Measurements from ENCODE around the gene CLCN5.

The CLCN5 gene

DNA sequence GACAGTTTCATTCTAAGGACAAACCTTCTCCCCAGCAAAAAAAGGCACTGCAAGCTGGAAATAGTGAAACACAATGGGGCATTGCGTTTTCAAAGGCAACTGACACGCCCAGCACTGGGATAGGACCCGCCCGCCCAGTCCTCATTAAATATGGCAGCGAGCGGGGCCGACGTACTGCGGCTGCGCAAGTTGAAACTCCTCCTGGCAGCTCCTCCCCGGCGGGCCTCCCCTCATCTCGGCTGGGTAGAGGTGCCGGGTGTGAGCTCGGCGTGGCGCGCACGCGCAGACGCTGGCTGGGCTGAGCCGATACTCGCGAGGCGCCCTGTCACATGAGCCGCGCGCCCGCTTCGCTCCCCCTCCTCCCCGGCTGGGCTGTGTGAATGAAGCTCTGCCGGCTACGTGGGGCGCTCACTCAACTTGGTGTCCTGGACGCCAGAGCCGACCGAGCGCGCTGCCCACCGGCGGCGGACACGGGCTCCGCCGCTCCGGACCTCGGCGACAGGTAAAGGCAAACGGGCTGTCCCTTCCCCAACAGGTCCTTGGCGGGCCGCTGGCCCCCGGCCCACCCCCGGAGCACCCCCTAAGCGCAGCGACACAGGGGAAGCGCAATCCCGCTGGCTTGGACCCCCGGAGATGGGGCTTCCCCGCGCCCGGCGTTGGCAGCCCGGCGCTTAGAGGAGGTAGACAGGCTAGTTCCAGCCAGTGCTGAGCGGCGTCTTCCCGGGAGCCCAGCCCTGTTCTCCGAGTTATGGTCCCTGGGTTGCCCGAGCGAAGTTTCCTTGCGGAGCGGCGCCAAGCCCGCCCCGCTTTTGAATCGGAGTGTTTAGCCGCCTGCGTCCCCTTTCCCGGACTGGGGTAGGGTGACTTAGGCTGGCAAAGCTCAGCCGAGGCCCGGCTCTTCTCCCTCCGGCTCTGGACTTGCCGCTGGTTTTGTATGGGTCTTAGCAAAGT is at the start of gene CLCN5:
CLCN5 (plus strand) TSS at position 306 of the 951 bp plus-strand sequence. CDS start 2,703 bp downstream, outside the sequence.
- Mint-ChIP-seq H3K27me3 (peaks cover 46% of the 10 kb centered on the region), H3K4me3 (peak within 1 kb of the TSS; percentile 80), H3K36me3 (ENCODE audit: low read depth) (peaks cover 12% of the 10 kb centered on the region), H3K9me3 (no peaks in the 10 kb centered on the region), H3K27ac (peak within 1 kb of the TSS; percentile 28), H3K4me1 (ENCODE audit: low read depth) (peaks cover 17% of the 10 kb centered on the region)
- peak; percentile 92 for DNase-seq

DNA sequence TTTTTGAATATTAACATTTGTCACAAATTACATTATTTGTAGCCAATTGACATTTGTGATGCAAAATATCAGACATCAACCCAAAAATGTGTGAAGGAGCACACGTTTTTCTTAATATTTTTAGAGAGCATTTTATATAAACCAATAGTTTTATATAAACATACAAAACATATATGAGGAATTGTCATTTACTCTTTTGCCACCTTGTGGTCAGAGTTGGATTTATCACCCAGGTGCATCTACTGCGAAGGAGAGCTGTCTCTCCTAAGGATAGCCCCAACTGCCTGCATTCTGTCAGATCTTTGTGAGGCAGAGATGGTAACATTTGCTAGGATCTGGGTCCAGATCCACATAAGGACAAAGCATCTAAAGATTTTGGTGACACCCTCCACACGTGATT is 45.6 kb upstream of the CLCN5 start:
- Mint-ChIP-seq H3K4me3 (no peak overlapping the region), H3K36me3 (ENCODE audit: low read depth) (no peaks in the 10 kb centered on the region)

DNA sequence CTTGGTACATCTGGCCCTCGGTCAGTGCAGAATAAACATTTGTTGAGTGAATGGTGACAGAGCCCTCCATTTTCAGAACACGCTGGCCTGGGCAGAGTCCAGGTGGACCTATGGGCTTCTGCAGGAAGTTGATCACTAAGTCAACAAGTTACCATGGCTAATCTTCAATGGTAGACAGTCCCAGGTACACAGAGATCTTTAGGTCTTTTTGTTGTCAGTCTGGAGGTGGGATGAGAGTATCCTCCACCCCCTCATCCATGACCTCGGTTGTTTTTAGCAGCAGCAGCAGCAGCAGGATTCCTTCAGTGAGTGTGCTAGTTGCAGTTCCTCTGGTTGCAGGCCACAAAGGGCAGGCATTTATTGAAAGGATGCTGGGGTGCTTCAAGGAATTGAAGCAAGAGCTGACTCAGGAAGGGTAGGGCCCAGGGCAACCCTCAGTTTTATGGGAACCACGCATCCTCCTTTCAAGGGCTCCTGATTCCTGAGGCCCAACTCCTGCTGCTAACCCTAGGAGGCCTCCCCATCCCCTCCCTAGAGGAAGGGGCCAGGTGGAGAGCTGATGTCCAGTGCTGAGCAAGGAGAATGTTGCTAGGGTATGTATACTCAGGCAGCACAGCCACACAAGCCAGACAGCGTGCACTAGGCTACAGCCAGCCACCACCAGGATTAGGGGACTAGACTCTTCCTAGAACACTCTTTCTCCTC is 44.8 kb upstream of the CLCN5 start:
- Mint-ChIP-seq H3K4me1 (ENCODE audit: low read depth) (peaks cover 31% of the 10 kb centered on the region), H3K9me3 (no peaks in the 10 kb centered on the region), H3K27ac (no peak overlapping the region), H3K4me3 (no peak overlapping the region), H3K36me3 (ENCODE audit: low read depth) (no peaks in the 10 kb centered on the region), H3K27me3 (peaks cover 45% of the 10 kb centered on the region)
- DNase-seq = no peak

More for the DNA sequence above, 45.6 kb upstream of the CLCN5 start:
- no peak for DNase-seq
- Mint-ChIP-seq H3K27me3 (peaks cover 51% of the 10 kb centered on the region), H3K4me1 (ENCODE audit: low read depth) (peaks cover 29% of the 10 kb centered on the region), H3K27ac (no peak overlapping the region), H3K9me3 (no peaks in the 10 kb centered on the region)

GRCh38 chrX:49878128-49878833 is 44.1 kb upstream of the CLCN5 start:
- Mint-ChIP-seq H3K27ac (peak overlapping the region; percentile 84), H3K36me3 (ENCODE audit: low read depth) (no peaks in the 10 kb centered on the region), H3K4me1 (ENCODE audit: low read depth) (peaks cover 34% of the 10 kb centered on the region), H3K4me3 (peak overlapping the region; percentile 75), H3K27me3 (peaks cover 45% of the 10 kb centered on the region), H3K9me3 (no peaks in the 10 kb centered on the region)
- no peak for DNase-seq

- Mint-ChIP-seq H3K4me1 (ENCODE audit: low read depth) (peaks cover 34% of the 10 kb centered on the region), H3K4me3 (peak within 1 kb of the TSS; percentile 75), H3K27me3 (peaks cover 42% of the 10 kb centered on the region), H3K9me3 (no peaks in the 10 kb centered on the region), H3K36me3 (ENCODE audit: low read depth) (no peaks in the 10 kb centered on the region), H3K27ac (peak within 1 kb of the TSS; percentile 84)
- DNase-seq = peak; percentile 77
These were observed 43.4 kb upstream of the CLCN5 start, which contains the start of gene USP27X for GRCh38 chrX:49878834-49879655. Gene USP27X (plus strand): TSS chrX:49879484. CDS start chrX:49880308, 824 bp downstream.

GRCh38 chrX:49879656-49880277 is 42.6 kb upstream of the CLCN5 start:
- peak overlapping the region; percentile 79 for H3K27ac Mint-ChIP-seq
- peaks cover 45% of the 10 kb centered on the region for H3K27me3 Mint-ChIP-seq
- H3K36me3 Mint-ChIP-seq (ENCODE audit: low read depth) = no peaks in the 10 kb centered on the region
- no peak for DNase-seq
- H3K4me3 Mint-ChIP-seq = peak overlapping the region; percentile 75
- no peaks in the 10 kb centered on the region for H3K9me3 Mint-ChIP-seq
- peaks cover 38% of the 10 kb centered on the region for H3K4me1 Mint-ChIP-seq (ENCODE audit: low read depth)

- Mint-ChIP-seq H3K4me1 (ENCODE audit: low read depth) (peaks cover 36% of the 10 kb centered on the region), H3K9me3 (no peaks in the 10 kb centered on the region), H3K36me3 (ENCODE audit: low read depth) (no peaks in the 10 kb centered on the region), H3K4me3 (peak overlapping the region; percentile 6), H3K27me3 (peaks cover 40% of the 10 kb centered on the region), H3K27ac (no peak overlapping the region)
- DNase-seq = no peak
These were observed 41.7 kb upstream of the CLCN5 start for GRCh38 chrX:49880668-49881067.

GRCh38 chrX:49884290-49884862 is 38.0 kb upstream of the CLCN5 start:
- peak; percentile 73 for DNase-seq

DNA sequence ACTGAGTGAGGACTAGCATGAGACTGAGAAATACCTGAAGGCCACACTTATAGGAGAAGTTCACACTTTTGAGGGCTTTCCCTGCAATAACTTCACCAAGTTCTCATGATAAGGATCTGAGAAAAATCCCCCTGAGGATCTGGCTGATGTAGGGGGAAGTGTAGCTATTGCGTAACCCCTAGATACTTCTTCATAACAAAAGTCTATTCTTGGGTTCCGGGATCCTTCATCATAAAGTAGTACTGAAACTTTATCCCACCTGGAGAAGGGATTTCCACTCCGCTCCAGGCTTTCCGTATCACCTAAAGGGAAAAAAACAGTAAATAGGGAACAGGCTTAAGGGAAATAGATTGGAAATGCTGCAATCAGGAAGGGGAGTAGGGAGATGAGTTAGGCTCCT is 29.9 kb upstream of the CLCN5 start:
- no peaks in the 10 kb centered on the region for H3K4me1 Mint-ChIP-seq (ENCODE audit: low read depth)
- H3K36me3 Mint-ChIP-seq (ENCODE audit: low read depth) = no peaks in the 10 kb centered on the region
- H3K9me3 Mint-ChIP-seq = peaks cover 10% of the 10 kb centered on the region
- DNase-seq = no peak
- H3K27me3 Mint-ChIP-seq = peaks cover 53% of the 10 kb centered on the region
- no peak overlapping the region for H3K27ac Mint-ChIP-seq
- H3K4me3 Mint-ChIP-seq = no peak overlapping the region

More at GRCh38 chrX:49884290-49884862, 38.0 kb upstream of the CLCN5 start:
- peaks cover 24% of the 10 kb centered on the region for H3K4me1 Mint-ChIP-seq (ENCODE audit: low read depth)
- no peaks in the 10 kb centered on the region for H3K36me3 Mint-ChIP-seq (ENCODE audit: low read depth)
- no peaks in the 10 kb centered on the region for H3K9me3 Mint-ChIP-seq
- H3K4me3 Mint-ChIP-seq = no peak overlapping the region
- peaks cover 39% of the 10 kb centered on the region for H3K27me3 Mint-ChIP-seq
- no peak overlapping the region for H3K27ac Mint-ChIP-seq

DNA sequence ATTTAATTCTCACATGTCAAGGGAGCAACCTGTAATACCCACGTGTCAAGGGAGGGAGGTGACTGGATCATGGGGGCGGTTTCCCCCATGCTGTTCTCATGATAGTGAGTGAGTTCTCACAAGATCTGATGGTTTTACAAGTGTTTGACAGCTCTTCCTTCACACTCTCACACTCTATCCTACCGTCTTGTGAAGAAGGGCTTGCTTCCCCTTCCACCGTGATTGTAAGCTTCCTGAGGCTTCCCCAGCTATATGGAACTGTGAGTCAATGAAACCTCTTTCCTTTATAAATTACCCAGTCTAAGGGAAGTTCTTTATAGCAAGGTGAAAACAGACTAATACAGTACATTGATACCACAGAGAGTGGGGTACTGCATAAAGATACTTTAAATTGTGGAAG is 25.4 kb upstream of the CLCN5 start:
- DNase-seq = no peak
- H3K27ac Mint-ChIP-seq = no peak overlapping the region
- H3K9me3 Mint-ChIP-seq = peaks cover 12% of the 10 kb centered on the region
- H3K27me3 Mint-ChIP-seq = peaks cover 66% of the 10 kb centered on the region
- no peaks in the 10 kb centered on the region for H3K4me1 Mint-ChIP-seq (ENCODE audit: low read depth)
- no peaks in the 10 kb centered on the region for H3K36me3 Mint-ChIP-seq (ENCODE audit: low read depth)
- no peak overlapping the region for H3K4me3 Mint-ChIP-seq

DNA sequence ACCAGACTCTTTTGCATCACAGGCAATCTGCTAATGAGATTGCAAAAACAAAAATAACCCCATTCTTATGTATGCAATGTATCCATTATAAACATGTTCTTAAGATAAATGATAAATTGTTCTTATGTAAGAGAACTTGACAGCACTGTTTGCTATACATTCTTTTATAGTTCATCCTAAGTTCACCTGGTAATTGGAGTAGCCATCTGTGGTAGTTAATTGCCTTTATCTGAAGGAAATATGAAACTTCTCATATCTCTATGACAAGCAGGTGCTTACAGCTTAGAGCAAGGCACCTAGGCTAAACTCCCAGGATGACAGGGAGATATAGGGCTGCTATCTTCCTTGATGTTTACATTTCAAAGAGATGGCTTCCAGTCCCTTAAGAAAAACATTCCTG is 21.3 kb upstream of the CLCN5 start:
- peaks cover 12% of the 10 kb centered on the region for H3K9me3 Mint-ChIP-seq
- DNase-seq = no peak
- no peaks in the 10 kb centered on the region for H3K36me3 Mint-ChIP-seq (ENCODE audit: low read depth)
- no peaks in the 10 kb centered on the region for H3K4me1 Mint-ChIP-seq (ENCODE audit: low read depth)
- H3K27ac Mint-ChIP-seq = no peak overlapping the region
- H3K27me3 Mint-ChIP-seq = peaks cover 69% of the 10 kb centered on the region
- H3K4me3 Mint-ChIP-seq = no peak overlapping the region

DNA sequence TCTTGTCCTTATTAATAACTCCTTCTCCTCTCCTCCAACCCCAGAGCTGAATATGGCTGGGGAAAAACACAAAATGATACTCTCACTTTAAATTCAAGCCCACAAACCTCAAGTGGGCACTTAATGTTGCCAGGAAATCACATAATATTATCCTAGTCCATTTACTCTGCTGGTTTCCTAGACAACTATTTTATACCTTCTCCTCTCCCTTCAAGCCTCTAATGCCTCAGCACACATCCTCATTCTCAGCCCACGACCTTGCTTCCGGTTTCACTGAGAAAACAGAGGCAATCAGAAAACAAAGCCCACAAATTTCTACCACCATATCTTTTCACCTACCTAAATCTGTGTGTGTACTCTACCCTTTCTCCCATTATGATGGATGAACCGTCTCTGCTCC is 12.1 kb upstream of the CLCN5 start:
- Mint-ChIP-seq H3K36me3 (ENCODE audit: low read depth) (no peaks in the 10 kb centered on the region), H3K4me3 (no peak overlapping the region), H3K9me3 (no peaks in the 10 kb centered on the region), H3K27me3 (peaks cover 31% of the 10 kb centered on the region), H3K27ac (peak overlapping the region; percentile 15), H3K4me1 (ENCODE audit: low read depth) (peaks cover 12% of the 10 kb centered on the region)
- no peak for DNase-seq

GRCh38 chrX:49912086-49912485 is 10.3 kb upstream of the CLCN5 start:
- H3K27me3 Mint-ChIP-seq = peaks cover 34% of the 10 kb centered on the region
- peaks cover 12% of the 10 kb centered on the region for H3K4me1 Mint-ChIP-seq (ENCODE audit: low read depth)
- H3K36me3 Mint-ChIP-seq (ENCODE audit: low read depth) = no peaks in the 10 kb centered on the region
- H3K9me3 Mint-ChIP-seq = no peaks in the 10 kb centered on the region
- no peak overlapping the region for H3K4me3 Mint-ChIP-seq
- no peak overlapping the region for H3K27ac Mint-ChIP-seq
- no peak for DNase-seq

All from activated T-cell treated with anti-CD3 and anti-CD28 coated beads, Interleukin-2, amount 50 U/mL, for 24 hours (primary cell).